B cell (primary cell): ENCODE measurements around the gene C17orf114.

Source experiments
- ATAC-seq: fragments of 200-7000 bp; cut with Tn5 transposase; one replicate; pipeline ENCODE4 v1.10.0; 2021; ENCODE audit warnings: low read depth, mild to moderate bottlenecking, moderate number of reproducible peaks, moderate library complexity
- CTCF ChIA-PET: fragments of 350-600 bp; sonication (Branson Sonifier 250); formaldehyde crosslinking; loops from one replicate; lab custom pipeline; 2021; ENCODE audit warnings: antibody characterized with exemption, inconsistent platforms; lab: Charles Lee
- POLR2A ChIA-PET: fragments of 350-600 bp; sonication (Branson Sonifier 250); formaldehyde crosslinking; loops from one replicate; lab custom pipeline; 2021; ENCODE audit warnings: antibody characterized with exemption; lab: Charles Lee
- DNase-seq: peaks from one replicate; pipeline ENCODE4 v3.0.0; 2013
- H2AFZ ChIP-seq: 2 replicates; pipeline ENCODE4 v1.6.1; 2012; ENCODE audit warnings: mild to moderate bottlenecking, low read depth, low read length; ENCODE audit not compliant: insufficient read depth, poor library complexity, severe bottlenecking
- H3K27ac ChIP-seq, 2 donors: 1 replicate in 1 of 2; 2 replicates in 1 of 2; pipeline ENCODE4 v1.5.1; 2012 to 2013; ENCODE audit warnings: low read length in 2 of 2, mild to moderate bottlenecking in 2 of 2, moderate library complexity in 1 of 2
- H3K27me3 ChIP-seq, 4 experiments: fragments of 200-600 bp in 1 of 4; sonication (generic) in 1 of 4; replicated peaks in 1 of 4; 1 replicate in 2 of 4; 2 replicates in 2 of 4; pipeline versions ENCODE4 v1.6.1 to v1.7.0; 2013 to 2016; ENCODE audit warnings: low read length in 3 of 4, mild to moderate bottlenecking in 2 of 4, mixed read lengths in 1 of 4, moderate library complexity in 1 of 4; ENCODE audit not compliant: insufficient read depth in 4 of 4, control insufficient read depth in 3 of 4; ENCODE audit errors: control extremely low read depth in 1 of 4
- H3K36me3 ChIP-seq, 2 experiments: replicated peaks in 1 of 2; 1 replicate in 1 of 2; 2 replicates in 1 of 2; pipeline versions ENCODE4 v1.6.1 to v1.7.1; 2013; ENCODE audit warnings: low read length in 1 of 2; ENCODE audit not compliant: insufficient read depth in 2 of 2, control insufficient read depth in 1 of 2; ENCODE audit errors: control extremely low read depth in 1 of 2, extremely low read depth in 1 of 2
- H3K4me1 ChIP-seq, 2 donors: fragments of 200-600 bp in 1 of 2; sonication (generic) in 1 of 2; 1 replicate in 1 of 2; 2 replicates in 1 of 2; pipeline versions ENCODE4 v1.5.1 to v1.6.1; 2013 to 2017; ENCODE audit warnings: low read length in 2 of 2; ENCODE audit not compliant: control insufficient read depth in 2 of 2, insufficient read depth in 2 of 2
- H3K4me2 ChIP-seq: replicated peaks from 2 replicates; pipeline ENCODE3; 2012; ENCODE audit warnings: mild to moderate bottlenecking, low read depth, low read length; ENCODE audit not compliant: poor library complexity, severe bottlenecking
- H3K4me3 ChIP-seq, 5 experiments: fragments of 200-600 bp in 1 of 5; sonication (generic) in 1 of 5; 1 replicate in 3 of 5; 2 replicates in 2 of 5; pipeline versions ENCODE4 v1.5.1 to v1.7.0; 2011 to 2016; ENCODE audit warnings: low read length in 4 of 5, mild to moderate bottlenecking in 4 of 5, low read depth in 2 of 5, control low read depth in 1 of 5, moderate library complexity in 1 of 5; ENCODE audit not compliant: insufficient read depth in 1 of 5; ENCODE audit errors: control extremely low read depth in 1 of 5, extremely low read depth in 1 of 5
- H3K79me2 ChIP-seq: fragments of 200-600 bp; sonication (generic); one replicate; pipeline ENCODE4 v1.6.0; 2016; ENCODE audit warnings: low read length; ENCODE audit not compliant: control insufficient read depth, insufficient read depth
- H3K9ac ChIP-seq: fragments of 200-600 bp; sonication (generic); 2 replicates; pipeline ENCODE4 v1.6.1; 2017; ENCODE audit warnings: mild to moderate bottlenecking, low read length, moderate library complexity
- H3K9me3 ChIP-seq, 3 donors: one replicate each; pipeline versions ENCODE4 v1.6.1 to v1.7.1; 2013; ENCODE audit warnings: low read length in 2 of 3; ENCODE audit not compliant: control insufficient read depth in 2 of 3, insufficient read depth in 1 of 3; ENCODE audit errors: control extremely low read depth in 1 of 3
- H4K20me1 ChIP-seq: 2 replicates; pipeline ENCODE4 v1.6.0; 2012; ENCODE audit warnings: mild to moderate bottlenecking, low read length; ENCODE audit not compliant: insufficient read depth, control insufficient read depth, poor library complexity, severe bottlenecking
- H3K27ac Mint-ChIP-seq: one replicate; pipeline ENCODE4 v1.8.0; 2021; ENCODE audit warnings: mixed read lengths
- H3K27me3 Mint-ChIP-seq: one replicate; pipeline ENCODE4 v1.8.0; 2021; ENCODE audit warnings: mixed read lengths
- H3K4me1 Mint-ChIP-seq: one replicate; pipeline ENCODE4 v1.8.0; 2021; ENCODE audit warnings: mixed read lengths
- H3K4me3 Mint-ChIP-seq: one replicate; pipeline ENCODE4 v1.8.0; 2021; ENCODE audit warnings: mixed read lengths
- H3K9me3 Mint-ChIP-seq: one replicate; pipeline ENCODE4 v1.8.0; 2022; ENCODE audit warnings: mixed read lengths; ENCODE audit not compliant: insufficient read depth
- EZH2 ChIP-seq: IDR thresholded peaks from 2 replicates; pipeline ENCODE4 v1.6.1; 2012; ENCODE audit warnings: borderline replicate concordance, low read depth, mild to moderate bottlenecking, moderate library complexity, low read length; ENCODE audit not compliant: insufficient read depth, poor library complexity, severe bottlenecking
- WGBS: methylation state at CpG from one replicate; pipeline ENCODE4 v1.1.5; 2013; ENCODE audit warnings: missing lambda C conversion rate; ENCODE audit not compliant: insufficient coverage; 5-methylcytosine and 5-hydroxymethylcytosine counted together
- intact Hi-C: fragments of 100-400 bp; cut with micrococcal nuclease; formaldehyde crosslinking; loops from one replicate; pipeline ENCODE4 v1.10.0; 2022
- TF ChIP-seq, protein P1 (sequence below): fragments of 200-600 bp; IDR thresholded peaks from one replicate; pipeline ENCODE4 v1.8.0; 2022; ENCODE audit warnings: antibody characterized with exemption, mild to moderate bottlenecking

C17orf114 gene

DNA sequence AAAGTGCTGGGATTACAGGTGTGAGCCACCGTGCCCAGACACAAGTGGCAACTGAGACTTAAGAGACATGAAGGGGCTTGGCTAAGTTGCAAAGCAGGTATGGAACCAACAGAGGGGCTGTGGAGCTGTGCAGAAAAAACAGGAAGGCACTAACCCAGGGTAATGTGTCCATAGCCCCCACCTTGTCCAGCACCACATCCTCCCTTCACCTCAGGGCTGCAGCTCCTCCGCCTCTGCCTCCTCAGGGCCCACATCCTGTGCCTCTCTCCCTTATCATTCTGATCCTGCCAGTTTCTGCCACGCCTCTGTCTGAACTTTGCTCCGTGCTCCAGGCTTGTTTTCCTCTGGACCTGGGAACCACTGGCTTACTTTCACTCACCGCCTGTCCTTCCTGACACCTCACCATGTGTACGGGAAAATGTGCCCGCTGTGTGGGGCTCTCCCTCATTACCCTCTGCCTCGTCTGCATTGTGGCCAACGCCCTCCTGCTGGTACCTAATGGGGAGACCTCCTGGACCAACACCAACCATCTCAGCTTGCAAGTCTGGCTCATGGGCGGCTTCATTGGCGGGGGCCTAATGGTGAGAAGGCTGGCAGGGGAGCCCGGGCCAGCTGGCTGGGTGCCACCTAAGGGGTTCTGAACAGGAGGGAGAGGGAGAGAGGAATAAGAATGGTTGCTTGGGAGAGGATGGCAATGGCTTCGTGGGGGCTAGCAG is 30.5 kb downstream of the C17orf114 start, which contains the start of gene TM4SF5:
TM4SF5 (plus strand) TSS at position 368 of the 716 bp plus-strand sequence; CDS start at position 405, 37 bp downstream.
- no peak within 1 kb of the TSS for H3K4me2 ChIP-seq
- Mint-ChIP-seq H3K27ac (no peak within 1 kb of the TSS), H3K4me1 (peaks cover 9% of the 10 kb centered on the region), H3K27me3 (peaks cover 10% of the 10 kb centered on the region), H3K4me3 (no peak within 1 kb of the TSS), H3K9me3 (no peaks in the 10 kb centered on the region)
- no peaks in the 10 kb centered on the region for H4K20me1 ChIP-seq
- ChIA-PET CTCF (interaction anchor here (1.4 kb wide), 1 partner anchor 23 kb away, joined by 4 read pairs; no protein-coding TSS in a partner anchor), POLR2A (no interaction called here)
- intact Hi-C loops = no loop called here
- DNase-seq (no peak), ATAC-seq (no peak)
- no peak within 1 kb of the TSS for H3K4me3 ChIP-seq
- no peaks in the 10 kb centered on the region for H3K36me3 ChIP-seq
- no peak within 1 kb of the TSS for H3K27ac ChIP-seq
- 72% methylated on average over 11 of the region's 13 CpGs for WGBS
- no peak within 1 kb of the TSS for H3K9ac ChIP-seq
- H3K79me2 ChIP-seq = no peaks in the 10 kb centered on the region
- no peak within 1 kb of the TSS for H2AFZ ChIP-seq
- TF ChIP-seq EZH2 = no peak
- TF ChIP-seq, protein P1, sequence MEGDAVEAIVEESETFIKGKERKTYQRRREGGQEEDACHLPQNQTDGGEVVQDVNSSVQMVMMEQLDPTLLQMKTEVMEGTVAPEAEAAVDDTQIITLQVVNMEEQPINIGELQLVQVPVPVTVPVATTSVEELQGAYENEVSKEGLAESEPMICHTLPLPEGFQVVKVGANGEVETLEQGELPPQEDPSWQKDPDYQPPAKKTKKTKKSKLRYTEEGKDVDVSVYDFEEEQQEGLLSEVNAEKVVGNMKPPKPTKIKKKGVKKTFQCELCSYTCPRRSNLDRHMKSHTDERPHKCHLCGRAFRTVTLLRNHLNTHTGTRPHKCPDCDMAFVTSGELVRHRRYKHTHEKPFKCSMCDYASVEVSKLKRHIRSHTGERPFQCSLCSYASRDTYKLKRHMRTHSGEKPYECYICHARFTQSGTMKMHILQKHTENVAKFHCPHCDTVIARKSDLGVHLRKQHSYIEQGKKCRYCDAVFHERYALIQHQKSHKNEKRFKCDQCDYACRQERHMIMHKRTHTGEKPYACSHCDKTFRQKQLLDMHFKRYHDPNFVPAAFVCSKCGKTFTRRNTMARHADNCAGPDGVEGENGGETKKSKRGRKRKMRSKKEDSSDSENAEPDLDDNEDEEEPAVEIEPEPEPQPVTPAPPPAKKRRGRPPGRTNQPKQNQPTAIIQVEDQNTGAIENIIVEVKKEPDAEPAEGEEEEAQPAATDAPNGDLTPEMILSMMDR = no peak
- H3K4me1 ChIP-seq = peaks cover 3 to 10% of the 10 kb centered on the region in 2 donors
- peaks cover 0 to 4% (median 0%) of the 10 kb centered on the region in 4 experiments for H3K27me3 ChIP-seq
- no peaks in the 10 kb centered on the region for H3K9me3 ChIP-seq

DNA sequence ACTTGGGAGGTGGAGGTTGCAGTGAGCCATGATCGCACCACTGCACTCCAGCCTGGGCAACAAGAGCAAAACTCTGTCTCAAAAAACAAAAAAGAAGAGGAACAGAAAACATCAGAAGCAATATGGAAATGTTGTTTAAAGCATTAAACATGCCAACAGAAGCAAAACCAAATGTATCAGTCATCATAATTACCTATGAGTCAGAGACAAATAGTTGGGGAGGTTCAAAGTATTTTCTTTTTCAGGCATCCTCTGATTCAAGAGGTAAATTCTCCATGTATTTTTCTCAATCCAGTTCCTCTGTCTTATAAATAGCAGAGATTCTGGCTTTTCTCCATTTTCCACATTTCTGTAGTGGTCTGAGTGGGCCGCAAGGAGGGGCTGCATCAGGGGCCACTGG is 32.5 kb downstream of the C17orf114 start:
- Histone ChIP-seq H2AFZ (no peak overlapping the region), H3K27ac (no peak overlapping the region), H3K36me3 (no peaks in the 10 kb centered on the region), H3K79me2 (no peaks in the 10 kb centered on the region), H3K4me2 (no peak overlapping the region), H3K9ac (no peak overlapping the region), H4K20me1 (no peaks in the 10 kb centered on the region), H3K4me3 (no peak overlapping the region), H3K9me3 (no peaks in the 10 kb centered on the region), H3K4me1 (peaks cover 4 to 6% of the 10 kb centered on the region in 2 donors), H3K27me3 (peaks cover 0 to 4% (median 0%) of the 10 kb centered on the region in 4 experiments)
- Mint-ChIP-seq H3K4me1 (peaks cover 5% of the 10 kb centered on the region), H3K27me3 (peaks cover 6% of the 10 kb centered on the region), H3K27ac (no peak overlapping the region), H3K9me3 (no peaks in the 10 kb centered on the region), H3K4me3 (no peak overlapping the region)
- DNase-seq (no peak), ATAC-seq (no peak)
- WGBS = 100% methylated on average over 1 of the region's 2 CpGs
- TF ChIP-seq, protein P1 = no peak
- TF ChIP-seq EZH2 = no peak
- intact Hi-C loops = no loop called here
- ChIA-PET POLR2A (interaction anchor here (1.2 kb wide), 1 partner anchor 9 kb away, joined by 5 read pairs; no protein-coding TSS in a partner anchor), CTCF (interaction anchor here (0.6 to 1.1 kb wide), 2 partner anchors 14 to 294 kb away, joined by 3 read pairs; no protein-coding TSS in a partner anchor)
